ENCODE measurements around the gene HSPA4L.

HSPA4L gene

GRCh38 chr4:127857641-127858040 lies 75.5 kb downstream of the HSPA4L start:
- no peak overlapping the region for H3K4me3 ChIP-seq (ENCODE audit: low read depth, low read length)
- DNase-seq (ENCODE audit: low read depth): no peak
- TF ChIP-seq MYC (IDR thresholded peaks at IDR 0.05; ENCODE audit: low read depth, low read length) (no peak), MAX (IDR thresholded peaks at IDR 0.05; ENCODE audit: low read depth, low read length) (no peak)

GRCh38 chr4:127868196-127868595 lies 86.1 kb downstream of the HSPA4L start:
- no peak for TF ChIP-seq CTCF (IDR thresholded peaks at IDR 0.05; ENCODE audit: low read depth, low read length)

GRCh38 chr4:127870281-127870680 lies 88.2 kb downstream of the HSPA4L start:
- no peak overlapping the region for H3K4me3 ChIP-seq (ENCODE audit: low read depth, low read length)
- TF ChIP-seq CTCF (IDR thresholded peaks at IDR 0.05; ENCODE audit: low read depth, low read length) (no peak), MAX (IDR thresholded peaks at IDR 0.05; ENCODE audit: low read depth, low read length) (no peak), MYC (IDR thresholded peaks at IDR 0.05; ENCODE audit: low read depth, low read length) (no peak), POLR2A (IDR thresholded peaks at IDR 0.05; ENCODE audit: extremely low read depth, insufficient read length) (no peak)
- DNase-seq (ENCODE audit: low read depth): no peak

More at GRCh38 chr4:127868196-127868595, 86.1 kb downstream of the HSPA4L start:
- no peak overlapping the region for H3K4me3 ChIP-seq (ENCODE audit: low read depth, low read length)
- DNase-seq (ENCODE audit: low read depth): no peak

DNA sequence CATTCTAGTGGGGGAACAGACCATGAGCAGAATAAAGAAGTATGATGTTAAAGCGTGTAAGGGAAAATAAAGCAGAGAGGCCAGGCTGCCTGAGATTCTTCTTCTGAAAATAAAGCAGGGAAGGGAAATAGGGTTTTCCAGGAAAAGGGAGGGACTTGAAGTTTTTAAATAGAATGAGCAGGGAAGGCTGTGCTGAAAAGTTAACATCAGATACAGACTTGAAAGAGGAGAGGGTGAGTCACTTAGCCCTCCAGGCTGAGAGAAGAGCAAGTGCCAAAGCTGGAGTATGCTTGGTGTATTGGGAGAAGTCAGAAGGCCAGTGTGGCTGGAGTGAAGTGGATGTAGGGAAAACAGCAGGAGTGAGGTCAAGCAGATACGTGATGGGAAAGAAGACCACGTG lies 88.6 kb downstream of the HSPA4L start:
- H3K4me3 ChIP-seq (ENCODE audit: low read depth, low read length): no peak overlapping the region
- TF ChIP-seq MYC (IDR thresholded peaks at IDR 0.05; ENCODE audit: low read depth, low read length) (no peak), CTCF (IDR thresholded peaks at IDR 0.05; ENCODE audit: low read depth, low read length) (no peak), POLR2A (IDR thresholded peaks at IDR 0.05; ENCODE audit: extremely low read depth, insufficient read length) (no peak), MAX (IDR thresholded peaks at IDR 0.05; ENCODE audit: low read depth, low read length) (no peak)
- no peak for DNase-seq (ENCODE audit: low read depth)

GRCh38 chr4:127875791-127876190 lies 93.7 kb downstream of the HSPA4L start:
- DNase-seq (ENCODE audit: low read depth): no peak
- no peak for TF ChIP-seq MYC (IDR thresholded peaks at IDR 0.05; ENCODE audit: low read depth, low read length)
- TF ChIP-seq POLR2A (IDR thresholded peaks at IDR 0.05; ENCODE audit: extremely low read depth, insufficient read length): no peak
- TF ChIP-seq CTCF (IDR thresholded peaks at IDR 0.05; ENCODE audit: low read depth, low read length): no peak
- no peak for TF ChIP-seq MAX (IDR thresholded peaks at IDR 0.05; ENCODE audit: low read depth, low read length)
- no peak overlapping the region for H3K4me3 ChIP-seq (ENCODE audit: low read depth, low read length)

DNA sequence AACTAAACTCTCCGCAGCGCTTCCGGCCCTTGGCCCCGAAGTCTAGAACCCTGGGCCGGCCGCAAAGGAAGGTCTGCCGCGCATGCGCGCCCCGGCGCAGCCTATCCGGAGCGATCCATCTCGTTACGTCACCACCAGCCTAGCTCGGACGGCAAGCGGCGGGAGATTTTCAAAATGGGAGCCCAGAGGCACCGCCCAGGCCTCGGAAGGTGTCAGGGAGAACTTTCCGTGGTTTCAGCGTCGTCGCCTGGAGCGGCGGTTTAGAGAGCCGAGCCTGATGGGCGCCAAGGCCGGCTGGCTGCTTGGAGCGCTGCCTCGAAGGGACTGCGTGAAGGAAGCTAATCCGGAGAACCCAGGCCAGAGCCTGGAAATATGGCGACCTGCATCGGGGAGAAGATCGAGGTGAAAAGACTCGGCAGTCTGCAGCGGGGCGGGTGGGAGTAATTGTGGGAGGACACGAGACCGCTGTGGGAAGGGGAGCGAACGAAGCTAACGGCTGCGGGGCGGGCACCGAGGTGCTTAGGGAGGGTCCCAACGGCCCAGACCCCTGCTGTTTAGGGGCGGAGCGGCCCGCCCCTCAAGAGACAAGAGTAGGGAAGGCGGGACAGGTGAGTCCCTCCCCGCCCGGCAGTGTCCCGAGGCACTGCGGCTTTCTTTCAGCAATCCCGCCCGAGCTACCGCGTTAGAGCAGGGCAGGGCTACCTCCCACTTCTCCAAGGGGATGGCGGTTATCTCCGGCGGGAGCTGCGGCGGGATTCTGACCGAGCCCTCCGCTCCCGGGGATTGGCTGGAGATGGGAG lies 98.8 kb downstream of the HSPA4L start, which contains the start of gene PLK4:
Gene PLK4 (plus strand): TSS at position 131 of the 800 bp plus-strand sequence. CDS start 242 bp downstream, at position 373.
- peak within 1 kb of the TSS; percentile 89 for H3K4me3 ChIP-seq (ENCODE audit: low read depth, low read length)
- DNase-seq (ENCODE audit: low read depth): peak; percentile 96
- 0 out of 2 replicates have a peak, but pooled peaks have one; percentile 5 for TF ChIP-seq MAX (IDR thresholded peaks at IDR 0.05; ENCODE audit: low read depth, low read length)
- TF ChIP-seq CTCF (IDR thresholded peaks at IDR 0.05; ENCODE audit: low read depth, low read length): no peak
- TF ChIP-seq MYC (IDR thresholded peaks at IDR 0.05; ENCODE audit: low read depth, low read length): no peak
- TF ChIP-seq POLR2A (IDR thresholded peaks at IDR 0.05; ENCODE audit: extremely low read depth, insufficient read length): peak; percentile 72
